PC-9 (cell line): Measurements from ENCODE around the gene AHNAK. TPM values are rescaled to one million over a fixed set of nuclear protein-coding genes. Genes with fewer than 3 reads are reported as not detected.

ENCODE experiments used
- BruUV-seq: library from RNA; stranded (reverse); fragments of 400-500 nt; replicated peaks from 2 replicates; lab custom pipeline; 2021; lab: Mats Ljungman, UMichigan
- CTCF ChIA-PET: fragments of 300-600 bp; sonication (Branson Sonifier 250); formaldehyde crosslinking; loops from one replicate; lab custom pipeline; 2022; ENCODE audit warnings: antibody characterized with exemption; lab: Charles Lee
- POLR2A ChIA-PET: fragments of 300-600 bp; sonication (Branson Sonifier 250); formaldehyde crosslinking; loops from one replicate; lab custom pipeline; 2022; ENCODE audit warnings: antibody characterized with exemption; ENCODE audit not compliant: unreplicated experiment; lab: Charles Lee
- DNase-seq, 2 experiments: peaks; one replicate each; pipeline versions ENCODE4 v3.0.0 to v3.0.0-alpha.2; 2015 to 2022; ENCODE audit warnings: mixed read lengths in 1 of 2
- H2AFZ ChIP-seq: fragments of 200-600 bp; sonication (generic); 2 replicates; pipeline ENCODE4 v1.8.1; 2017; ENCODE audit warnings: antibody characterized with exemption
- H3F3A ChIP-seq: fragments of 200-600 bp; sonication (generic); 2 replicates; pipeline ENCODE4 v1.8.1; 2017; ENCODE audit warnings: antibody characterized with exemption, mild to moderate bottlenecking, low read depth; ENCODE audit not compliant: insufficient read depth
- H3K27ac ChIP-seq: fragments of 200-600 bp; sonication (generic); 2 replicates; pipeline ENCODE4 v1.6.1; 2016; ENCODE audit warnings: mixed run types
- H3K27me3 ChIP-seq: fragments of 200-600 bp; sonication (generic); 2 replicates; pipeline ENCODE4 v1.6.1; 2016; ENCODE audit warnings: low read depth, mixed run types; ENCODE audit not compliant: insufficient read depth
- H3K36me3 ChIP-seq: fragments of 200-600 bp; sonication (generic); 2 replicates; pipeline ENCODE4 v1.6.1; 2016; ENCODE audit warnings: low read depth, mixed run types
- H3K4me1 ChIP-seq: fragments of 200-600 bp; sonication (generic); replicated peaks from 2 replicates; pipeline ENCODE4 v1.6.1; 2016; ENCODE audit warnings: mixed run types; ENCODE audit not compliant: insufficient read depth
- H3K4me2 ChIP-seq: fragments of 200-600 bp; sonication (generic); 2 replicates; pipeline ENCODE4 v1.6.1; 2017; ENCODE audit warnings: mixed run types
- H3K4me3 ChIP-seq: fragments of 200-600 bp; sonication (generic); 2 replicates; pipeline ENCODE4 v1.6.1; 2016; ENCODE audit warnings: mixed run types
- H3K79me2 ChIP-seq: fragments of 200-600 bp; sonication (generic); 2 replicates; pipeline ENCODE4 v1.6.1; 2017; ENCODE audit warnings: low read depth, mixed run types
- H3K9me2 ChIP-seq: fragments of 200-600 bp; sonication (generic); 2 replicates; pipeline ENCODE4 v1.8.1; 2017; ENCODE audit warnings: mild to moderate bottlenecking; ENCODE audit not compliant: insufficient read depth
- H3K9me3 ChIP-seq: fragments of 200-600 bp; sonication (generic); 2 replicates; pipeline ENCODE4 v1.8.1; 2016; ENCODE audit warnings: low read depth; ENCODE audit not compliant: insufficient read depth
- H4K20me1 ChIP-seq: fragments of 200-600 bp; sonication (generic); 2 replicates; pipeline ENCODE4 v1.8.1; 2017; ENCODE audit not compliant: insufficient read depth
- EZH2 ChIP-seq: fragments of 200-600 bp; sonication (generic); IDR thresholded peaks from 2 replicates; pipeline ENCODE4 v1.8.0; 2017; ENCODE audit warnings: antibody characterized with exemption, low read depth
- intact Hi-C: fragments of 100-400 bp; cut with micrococcal nuclease; formaldehyde crosslinking; loops from one replicate; pipeline ENCODE4 v1.10.0; 2022; ENCODE audit not compliant: unreplicated experiment
- total RNA-seq: library from RNA; stranded (reverse); gene quantifications from 2 replicates; pipeline ENCODE4 v1.2.3, GENCODE V29; 2021
- TF ChIP-seq, protein P1 (sequence below): fragments of 200-600 bp; sonication (generic); conservative IDR thresholded peaks from 2 replicates; pipeline ENCODE4 v1.6.1; 2017; ENCODE audit warnings: mixed run types, antibody characterized with exemption, mild to moderate bottlenecking, moderate library complexity

The AHNAK gene
- total RNA-seq, 1 experiment from 2014 or later, result 632 TPM

DNA sequence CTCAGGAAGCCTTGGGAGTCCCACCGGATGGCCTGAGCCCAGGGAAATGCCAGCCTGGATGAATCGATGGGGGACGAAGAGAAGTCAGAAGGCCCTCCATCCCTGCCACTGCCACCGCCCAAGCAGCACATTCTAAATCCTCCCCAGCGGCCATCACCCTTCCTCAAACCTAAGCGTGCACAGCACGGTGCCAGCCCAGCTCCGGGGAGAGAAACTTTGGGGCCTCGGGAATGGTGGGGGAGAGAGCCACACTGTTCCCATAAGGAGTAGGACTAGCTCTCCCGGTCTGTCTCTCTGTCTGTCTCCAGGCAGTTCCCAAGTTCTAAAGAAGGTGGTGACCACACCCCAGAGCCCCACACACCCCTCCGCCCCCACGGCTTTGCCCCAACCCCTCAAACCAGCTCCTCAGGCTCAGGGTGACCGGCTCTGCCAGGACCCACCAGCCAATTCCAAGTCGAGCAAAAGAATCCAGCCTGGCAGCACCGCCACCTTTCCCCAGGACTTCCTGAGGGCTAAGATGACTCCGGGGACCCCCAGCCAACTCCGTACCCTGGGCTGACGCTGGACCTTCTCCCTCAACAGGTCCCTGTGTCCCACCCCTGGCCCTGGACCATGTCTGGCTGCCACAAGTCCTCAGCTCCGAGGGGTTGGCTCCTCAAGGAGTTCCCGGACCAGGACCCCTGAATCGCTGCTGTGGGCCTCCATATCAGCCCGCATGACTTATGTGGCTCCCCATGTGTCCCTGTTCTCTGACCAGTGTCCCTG lies 2.7 kb downstream of the AHNAK start:
- peak in 1 of 2 experiments; percentile 77 for DNase-seq
- ChIA-PET CTCF (interaction anchor here (0.6 to 3.9 kb wide), 12 partner anchors 9 to 154 kb away, joined by 3 to 58 read pairs (median 8); partner anchors contain the start of gene TUT1), POLR2A (interaction anchor here (0.5 to 1.9 kb wide), 9 partner anchors 9 to 127 kb away, joined by 3 to 36 read pairs (median 7); partner anchors contain the start of genes TUT1 and UQCC3)
- no peak for TF ChIP-seq EZH2
- TF ChIP-seq, protein P1, sequence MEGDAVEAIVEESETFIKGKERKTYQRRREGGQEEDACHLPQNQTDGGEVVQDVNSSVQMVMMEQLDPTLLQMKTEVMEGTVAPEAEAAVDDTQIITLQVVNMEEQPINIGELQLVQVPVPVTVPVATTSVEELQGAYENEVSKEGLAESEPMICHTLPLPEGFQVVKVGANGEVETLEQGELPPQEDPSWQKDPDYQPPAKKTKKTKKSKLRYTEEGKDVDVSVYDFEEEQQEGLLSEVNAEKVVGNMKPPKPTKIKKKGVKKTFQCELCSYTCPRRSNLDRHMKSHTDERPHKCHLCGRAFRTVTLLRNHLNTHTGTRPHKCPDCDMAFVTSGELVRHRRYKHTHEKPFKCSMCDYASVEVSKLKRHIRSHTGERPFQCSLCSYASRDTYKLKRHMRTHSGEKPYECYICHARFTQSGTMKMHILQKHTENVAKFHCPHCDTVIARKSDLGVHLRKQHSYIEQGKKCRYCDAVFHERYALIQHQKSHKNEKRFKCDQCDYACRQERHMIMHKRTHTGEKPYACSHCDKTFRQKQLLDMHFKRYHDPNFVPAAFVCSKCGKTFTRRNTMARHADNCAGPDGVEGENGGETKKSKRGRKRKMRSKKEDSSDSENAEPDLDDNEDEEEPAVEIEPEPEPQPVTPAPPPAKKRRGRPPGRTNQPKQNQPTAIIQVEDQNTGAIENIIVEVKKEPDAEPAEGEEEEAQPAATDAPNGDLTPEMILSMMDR, result no peak
- H3K27ac ChIP-seq, result peak overlapping the region; percentile 72
- peak overlapping the region; percentile 99 for H3K4me2 ChIP-seq
- no peak overlapping the region for H2AFZ ChIP-seq
- peaks cover 75% of the 10 kb centered on the region for H3K79me2 ChIP-seq
- intact Hi-C loops, result loop anchor here (2.0 to 5.0 kb wide), 3 partner anchors 123 to 337 kb away; partner anchors contain the start of genes C11orf98, CSKMT and SLC3A2
- no peaks in the 10 kb centered on the region for H3K9me2 ChIP-seq
- H3F3A ChIP-seq, result peaks cover 59% of the 10 kb centered on the region
- no peaks in the 10 kb centered on the region for H3K27me3 ChIP-seq
- H3K4me1 ChIP-seq, result peaks cover 78% of the 10 kb centered on the region
- H3K36me3 ChIP-seq, result no peaks in the 10 kb centered on the region
- H4K20me1 ChIP-seq, result peaks cover 39% of the 10 kb centered on the region
- no TSS peak for BruUV-seq
- peak overlapping the region; percentile 98 for H3K4me3 ChIP-seq
- H3K9me3 ChIP-seq, result no peaks in the 10 kb centered on the region

DNA sequence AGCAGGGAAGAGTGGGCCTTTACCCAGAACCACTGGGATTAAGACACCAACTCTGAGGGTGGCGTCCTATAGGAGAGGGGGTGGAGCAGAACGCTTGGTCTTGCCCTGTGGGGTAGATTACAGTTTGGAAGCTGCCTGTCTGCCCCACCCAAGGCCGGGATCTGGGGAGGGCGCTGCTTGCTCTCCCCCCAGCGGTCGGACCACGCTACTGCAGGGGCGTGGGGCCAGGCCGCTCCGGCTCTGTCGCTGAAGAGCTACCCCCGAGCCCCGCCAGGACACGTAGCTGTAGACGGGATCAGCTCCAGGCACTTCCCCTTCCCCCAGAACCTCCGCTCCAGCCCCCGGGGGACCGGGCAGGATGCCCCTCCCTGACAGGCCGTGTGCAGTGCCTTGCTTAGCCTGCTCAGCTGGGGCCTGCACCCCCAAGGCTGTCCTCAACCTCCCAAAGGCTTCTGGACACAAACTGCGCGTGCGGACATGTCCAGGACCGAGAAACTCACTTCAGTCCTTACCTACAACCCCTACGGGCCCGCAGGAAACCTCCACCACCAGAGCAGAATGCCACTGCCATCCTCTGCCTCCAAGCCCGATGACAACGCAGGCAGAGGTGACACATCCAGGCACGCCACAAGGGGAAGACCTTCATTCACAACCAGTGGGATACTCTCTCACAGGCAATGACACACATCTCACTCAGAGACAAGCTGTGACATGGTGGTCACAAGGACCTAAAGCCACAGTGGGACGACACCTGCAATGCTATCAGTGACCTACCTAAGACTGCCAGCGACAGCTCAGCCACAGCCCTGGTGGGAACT lies 3.6 kb downstream of the AHNAK start:
- H3K4me2 ChIP-seq, result peak overlapping the region; percentile 99
- ChIA-PET CTCF (interaction anchor here (0.5 to 3.9 kb wide), 18 partner anchors 9 to 185 kb away, joined by 3 to 58 read pairs (median 7); partner anchors contain the start of genes EEF1G and TUT1), POLR2A (interaction anchor here (0.6 to 1.9 kb wide), 8 partner anchors 10 to 1345 kb away, joined by 3 to 26 read pairs (median 8); partner anchors contain the start of gene TUT1)
- intact Hi-C loops, result loop anchor here (1.0 to 5.0 kb wide), 5 partner anchors 46 to 319 kb away; partner anchors contain the start of genes C11orf98 and CSKMT
- H2AFZ ChIP-seq, result no peak overlapping the region
- peak; percentile 76 to 90 for DNase-seq
- H3K79me2 ChIP-seq, result peaks cover 84% of the 10 kb centered on the region
- BruUV-seq, result no TSS peak
- H3K27ac ChIP-seq, result peak overlapping the region; percentile 72
- H4K20me1 ChIP-seq, result peaks cover 48% of the 10 kb centered on the region
- no peaks in the 10 kb centered on the region for H3K27me3 ChIP-seq
- H3K9me2 ChIP-seq, result no peaks in the 10 kb centered on the region
- no peaks in the 10 kb centered on the region for H3K36me3 ChIP-seq
- TF ChIP-seq, protein P1, result peak; percentile 100
- no peak for TF ChIP-seq EZH2
- H3F3A ChIP-seq, result peaks cover 57% of the 10 kb centered on the region
- H3K9me3 ChIP-seq, result no peaks in the 10 kb centered on the region
- H3K4me3 ChIP-seq, result peak overlapping the region; percentile 98
- peaks cover 78% of the 10 kb centered on the region for H3K4me1 ChIP-seq
